Caco-2 (cell line): ENCODE data around the gene CDRT15L2. TPM values are rescaled to one million over a fixed set of nuclear protein-coding genes. Genes with fewer than 3 reads are reported as not detected.
A peak's percentile ranks its signal among the peaks of the same experiment; 100 is the strongest.
"Not testable (repeated sequence)": the region's sequence is repeated elsewhere in the genome, so short reads cannot be mapped to it uniquely, and the experiment has no call there.

ENCODE experiments used
- Bru-seq: library from RNA; stranded (reverse); fragments of 400-500 nt; gene quantifications from one replicate; lab custom pipeline; 2021; lab: Mats Ljungman, UMichigan
- BruChase-seq, 2 experiments: library from RNA; stranded (reverse); fragments of 400-500 nt; gene quantifications; one replicate each; lab custom pipeline; 2021; lab: Mats Ljungman, UMichigan
- BruUV-seq: library from RNA; stranded (reverse); fragments of 400-500 nt; replicated peaks from 2 replicates; lab custom pipeline; 2021; lab: Mats Ljungman, UMichigan
- CTCF ChIA-PET: fragments of 300-600 bp; sonication (Branson Sonifier 250); formaldehyde crosslinking; loops from one replicate; lab custom pipeline; 2022; ENCODE audit warnings: antibody characterized with exemption; lab: Charles Lee
- POLR2A ChIA-PET: fragments of 300-600 bp; sonication (Branson Sonifier 250); formaldehyde crosslinking; loops from one replicate; lab custom pipeline; 2022; ENCODE audit warnings: antibody characterized with exemption; lab: Charles Lee
- DNase-seq, 2 experiments: peaks; one replicate each; pipeline versions ENCODE4 v3.0.0 to v3.0.0-alpha.2; 2020 to 2022
- H3K27me3 ChIP-seq: replicated peaks from 2 replicates; pipeline ENCODE4 v1.6.0; 2011; ENCODE audit warnings: low read length; ENCODE audit not compliant: control insufficient read depth, insufficient read depth
- H3K36me3 ChIP-seq: 2 replicates; pipeline ENCODE4 v1.5.1; 2011; ENCODE audit warnings: low read length; ENCODE audit not compliant: control insufficient read depth, insufficient read depth
- H3K4me1 ChIP-seq: fragments of 250-450 bp; sonication (Bioruptor Pico); 2 replicates; pipeline ENCODE4 v1.5.1; 2020; ENCODE audit warnings: mild to moderate bottlenecking
- H3K4me3 ChIP-seq: 2 replicates; pipeline ENCODE4 v1.5.1; 2011; ENCODE audit warnings: low read depth, mild to moderate bottlenecking, control low read depth, low read length
- H3K9me3 ChIP-seq: fragments of 250-450 bp; sonication (Bioruptor Pico); 2 replicates; pipeline ENCODE4 v1.5.1; 2020; ENCODE audit warnings: mild to moderate bottlenecking, moderate library complexity
- H3K27ac Mint-ChIP-seq: one replicate; pipeline ENCODE4 v1.8.0; 2022; ENCODE audit warnings: mixed read lengths; ENCODE audit not compliant: unreplicated experiment
- H3K27me3 Mint-ChIP-seq: one replicate; pipeline ENCODE4 v1.8.0; 2022; ENCODE audit warnings: mixed read lengths; ENCODE audit not compliant: insufficient read depth, unreplicated experiment
- H3K36me3 Mint-ChIP-seq: one replicate; pipeline ENCODE4 v1.8.0; 2022; ENCODE audit warnings: mild to moderate bottlenecking, mixed read lengths; ENCODE audit not compliant: insufficient read depth, unreplicated experiment
- H3K4me1 Mint-ChIP-seq: one replicate; pipeline ENCODE4 v1.8.0; 2022; ENCODE audit warnings: low read depth, mixed read lengths; ENCODE audit not compliant: unreplicated experiment
- H3K4me3 Mint-ChIP-seq: one replicate; pipeline ENCODE4 v1.8.0; 2022; ENCODE audit warnings: mild to moderate bottlenecking, moderate library complexity, mixed read lengths; ENCODE audit not compliant: unreplicated experiment
- H3K9me3 Mint-ChIP-seq: one replicate; pipeline ENCODE4 v1.8.0; 2022; ENCODE audit warnings: mixed read lengths; ENCODE audit not compliant: unreplicated experiment
- intact Hi-C: fragments of 100-400 bp; cut with micrococcal nuclease; formaldehyde crosslinking; loops from one replicate; pipeline ENCODE4 v1.10.0; 2022; ENCODE audit not compliant: unreplicated experiment
- long read RNA-seq: library from polyadenylated mRNA; stranded (forward); transcript quantifications from one replicate; pipeline ENCODE4 v2.0.0, GENCODE V29; 2022
- total RNA-seq: library from RNA; stranded (reverse); gene quantifications from 2 replicates; pipeline ENCODE4 v1.2.3, GENCODE V29; 2022

CDRT15L2 gene
- total RNA-seq: not detected in 2 replicates
- Bru-seq, nascent RNA: not detected
- not detected for BruChase-seq, experiment 1, labeled RNA remaining after a 2-hour chase
- not detected for BruChase-seq, experiment 2, labeled RNA remaining after a 6-hour chase
- long read RNA-seq: 0 reads

GRCh38 chr17:20579424-20579823, at the start of gene CDRT15L2:
Gene CDRT15L2 (plus strand): TSS chr17:20579724. CDS start chr17:20579744, 20 bp downstream.
- H3K4me3 Mint-ChIP-seq, POLR2A ChIA-PET, H3K27me3 Mint-ChIP-seq, H3K9me3 Mint-ChIP-seq, intact Hi-C loops, H3K4me3 ChIP-seq, H3K4me1 ChIP-seq, H3K27ac Mint-ChIP-seq, BruUV-seq, H3K4me1 Mint-ChIP-seq, H3K9me3 ChIP-seq, H3K27me3 ChIP-seq, H3K36me3 ChIP-seq, CTCF ChIA-PET, DNase-seq, H3K36me3 Mint-ChIP-seq: not testable (repeated sequence)

- DNase-seq, H3K27me3 Mint-ChIP-seq, H3K36me3 ChIP-seq, H3K4me3 Mint-ChIP-seq, CTCF ChIA-PET, H3K27me3 ChIP-seq, H3K9me3 Mint-ChIP-seq, H3K36me3 Mint-ChIP-seq, intact Hi-C loops, H3K4me3 ChIP-seq, H3K4me1 ChIP-seq, BruUV-seq, H3K4me1 Mint-ChIP-seq, H3K9me3 ChIP-seq, H3K27ac Mint-ChIP-seq, POLR2A ChIA-PET: not testable (repeated sequence)
Measured at GRCh38 chr17:20530104-20530503, 49.4 kb upstream of the CDRT15L2 start.

GRCh38 chr17:20532544-20533090, 46.9 kb upstream of the CDRT15L2 start:
- H3K9me3 ChIP-seq, H3K4me3 ChIP-seq, POLR2A ChIA-PET, H3K9me3 Mint-ChIP-seq, H3K4me1 ChIP-seq, H3K27me3 Mint-ChIP-seq, intact Hi-C loops, DNase-seq, H3K27me3 ChIP-seq, H3K27ac Mint-ChIP-seq, H3K36me3 Mint-ChIP-seq, CTCF ChIA-PET, H3K4me1 Mint-ChIP-seq, H3K36me3 ChIP-seq, BruUV-seq: not testable (repeated sequence)
- H3K4me3 Mint-ChIP-seq: peak overlapping the region; percentile 44

- H3K27ac Mint-ChIP-seq, intact Hi-C loops, H3K36me3 Mint-ChIP-seq, H3K4me1 Mint-ChIP-seq, H3K9me3 Mint-ChIP-seq, H3K9me3 ChIP-seq, CTCF ChIA-PET, BruUV-seq, H3K36me3 ChIP-seq, DNase-seq, H3K4me1 ChIP-seq, H3K27me3 Mint-ChIP-seq, H3K27me3 ChIP-seq, POLR2A ChIA-PET: not testable (repeated sequence)
- H3K4me3 Mint-ChIP-seq: peak overlapping the region; percentile 44
- H3K4me3 ChIP-seq: peak overlapping the region; percentile 32
Measured at GRCh38 chr17:20533206-20533605, 46.3 kb upstream of the CDRT15L2 start.

- BruUV-seq, H3K4me1 Mint-ChIP-seq, H3K4me3 Mint-ChIP-seq, H3K4me1 ChIP-seq, intact Hi-C loops, H3K9me3 ChIP-seq, H3K27me3 ChIP-seq, POLR2A ChIA-PET, H3K27ac Mint-ChIP-seq, CTCF ChIA-PET, H3K36me3 Mint-ChIP-seq, H3K36me3 ChIP-seq, H3K4me3 ChIP-seq, H3K27me3 Mint-ChIP-seq, H3K9me3 Mint-ChIP-seq, DNase-seq: not testable (repeated sequence)
Measured at GRCh38 chr17:20534711-20535550, 44.6 kb upstream of the CDRT15L2 start.

- H3K9me3 ChIP-seq, DNase-seq, H3K27me3 Mint-ChIP-seq, BruUV-seq, H3K4me1 ChIP-seq, H3K9me3 Mint-ChIP-seq, H3K36me3 Mint-ChIP-seq, H3K36me3 ChIP-seq, intact Hi-C loops, H3K27ac Mint-ChIP-seq, POLR2A ChIA-PET, H3K27me3 ChIP-seq, CTCF ChIA-PET, H3K4me3 ChIP-seq, H3K4me3 Mint-ChIP-seq, H3K4me1 Mint-ChIP-seq: not testable (repeated sequence)
Measured at GRCh38 chr17:20540414-20540813, 39.1 kb upstream of the CDRT15L2 start.
